GM19467 (cell line): ENCODE results near the gene MAP3K5.
A peak's percentile ranks its signal among the peaks of the same experiment; 100 is the strongest.

Source experiments
- ATAC-seq: cut with Tn5 transposase; IDR thresholded peaks from one replicate; pipeline ENCODE4 v1.9.1; 2021; ENCODE audit warnings: mild to moderate bottlenecking, moderate library complexity; ENCODE audit not compliant: unreplicated experiment

The MAP3K5 gene

DNA sequence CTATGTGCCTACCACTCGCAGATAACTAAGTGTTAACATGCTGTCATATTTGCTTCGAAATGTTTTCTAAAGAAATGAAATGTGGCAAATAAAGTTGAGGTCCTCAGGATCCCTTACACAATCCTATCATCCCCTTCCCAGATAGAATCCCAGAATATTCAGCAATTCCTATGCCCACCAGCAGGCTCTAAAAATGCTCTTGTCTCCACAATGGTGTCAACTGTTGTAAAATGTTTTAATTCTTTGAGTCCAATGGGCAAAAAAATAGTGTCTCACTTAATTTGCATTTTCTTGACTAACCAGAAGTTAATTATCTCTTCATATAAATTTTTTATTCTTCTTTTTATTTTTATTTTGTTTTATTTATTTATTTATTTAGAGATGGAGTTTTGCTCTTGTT is 138.2 kb downstream of the MAP3K5 start:
- no peak for ATAC-seq

DNA sequence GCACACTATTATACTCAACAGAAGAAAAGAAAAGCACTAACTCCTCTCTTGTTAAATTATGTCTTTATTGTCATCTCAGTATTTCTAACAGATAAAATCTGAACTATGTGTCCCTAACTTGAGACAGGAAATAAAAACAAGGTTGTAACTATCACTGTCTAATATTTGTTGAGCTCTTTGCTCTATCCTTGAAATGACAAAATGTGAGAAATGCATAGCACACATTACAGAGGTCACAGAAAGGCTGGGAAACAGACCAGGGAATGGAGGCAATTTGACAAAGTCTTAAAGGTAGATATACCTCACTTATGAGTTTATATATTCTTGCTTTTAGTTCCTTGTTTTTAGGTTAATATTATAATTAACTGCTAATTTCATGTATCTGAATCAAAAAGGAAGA is 139.6 kb downstream of the MAP3K5 start:
- no peak for ATAC-seq

DNA sequence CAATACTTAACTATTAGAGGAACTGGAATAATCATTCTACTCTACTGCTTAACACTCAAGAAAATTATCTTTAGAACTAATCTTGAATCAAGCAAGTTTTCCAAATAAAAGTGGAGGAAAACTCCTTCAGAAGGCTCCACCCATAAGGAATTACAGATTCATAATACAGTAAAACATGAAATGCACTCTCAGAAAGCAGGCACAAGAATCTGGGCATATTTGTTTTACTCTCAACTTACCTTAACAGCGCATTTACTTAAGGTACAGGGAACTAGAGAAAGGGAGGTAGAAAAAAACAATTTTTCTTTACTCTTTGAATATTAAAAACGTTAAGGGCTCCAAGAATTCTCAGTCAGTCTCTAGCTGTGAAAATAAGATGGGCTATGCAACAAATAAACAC is 140.3 kb downstream of the MAP3K5 start:
- no peak for ATAC-seq

DNA sequence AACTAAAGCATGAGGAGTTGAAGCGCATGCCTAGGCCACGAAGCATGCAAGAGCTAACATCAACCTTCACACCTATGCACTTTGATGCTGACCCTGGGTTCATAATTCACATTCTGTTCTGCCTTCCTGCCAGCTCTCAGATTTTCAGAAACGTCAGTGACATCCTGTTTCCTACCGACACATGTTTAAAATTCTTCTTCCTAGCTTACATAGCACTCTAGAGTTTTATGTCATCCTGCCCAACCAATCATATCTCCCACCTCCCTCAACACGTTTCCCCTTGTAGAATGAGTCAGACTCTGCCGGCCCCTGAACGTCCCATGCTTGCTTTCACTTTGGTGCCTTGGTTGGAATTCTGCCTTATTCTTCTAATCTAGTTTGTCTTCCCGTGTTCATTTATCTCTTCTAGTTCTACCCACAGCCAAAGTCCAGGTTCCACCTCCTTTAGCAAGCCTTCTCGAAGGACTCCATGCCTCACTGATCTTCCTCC is 144.9 kb downstream of the MAP3K5 start:
- peak; percentile 73 for ATAC-seq

DNA sequence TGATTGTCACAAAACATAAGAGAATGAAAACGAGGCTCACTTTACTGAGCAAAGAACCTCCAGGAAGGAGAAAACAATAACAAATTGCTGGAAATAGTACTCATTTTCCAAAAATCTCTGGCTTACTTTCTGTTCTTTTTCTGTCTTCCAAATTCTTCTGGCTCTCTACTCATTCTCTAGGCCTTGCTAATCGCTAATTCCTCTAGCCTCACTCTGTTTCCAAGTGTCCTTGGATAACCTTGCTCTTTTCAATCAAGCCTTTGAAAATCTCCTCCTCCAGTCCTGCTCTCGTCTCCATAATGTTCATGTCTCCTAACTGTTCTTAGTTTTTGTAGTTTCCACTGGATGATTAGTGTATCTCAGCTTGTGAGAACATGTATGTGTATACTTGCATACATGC is 145.9 kb downstream of the MAP3K5 start:
- no peak for ATAC-seq

DNA sequence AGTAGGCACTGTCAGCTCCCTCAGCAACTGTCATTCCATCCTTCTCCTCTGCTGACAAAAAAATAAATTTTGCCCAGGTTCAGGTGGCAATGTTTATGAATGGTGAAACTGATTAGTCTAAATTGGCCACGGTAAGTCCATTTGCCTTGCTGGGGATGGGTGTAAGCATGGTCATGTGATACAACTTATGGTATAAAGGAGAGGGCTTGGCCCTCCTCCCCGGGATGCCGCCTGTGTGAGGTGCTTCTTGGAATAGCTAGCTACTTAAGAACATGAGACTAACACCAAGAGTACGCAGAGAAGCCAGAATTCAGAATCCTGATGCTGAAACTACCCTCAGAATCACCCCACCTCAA is 147.7 kb downstream of the MAP3K5 start:
- no peak for ATAC-seq

- no peak for ATAC-seq
These were observed 148.3 kb downstream of the MAP3K5 start for GRCh38 chr6:136643850-136644596.

GRCh38 chr6:136641873-136642465 is 150.3 kb downstream of the MAP3K5 start:
- ATAC-seq: no peak

- ATAC-seq: no peak
These were observed 151.1 kb downstream of the MAP3K5 start for GRCh38 chr6:136641166-136641565.

GRCh38 chr6:136640132-136640915 is 152.0 kb downstream of the MAP3K5 start:
- no peak for ATAC-seq

GRCh38 chr6:136639702-136640101 is 152.6 kb downstream of the MAP3K5 start:
- no peak for ATAC-seq

DNA sequence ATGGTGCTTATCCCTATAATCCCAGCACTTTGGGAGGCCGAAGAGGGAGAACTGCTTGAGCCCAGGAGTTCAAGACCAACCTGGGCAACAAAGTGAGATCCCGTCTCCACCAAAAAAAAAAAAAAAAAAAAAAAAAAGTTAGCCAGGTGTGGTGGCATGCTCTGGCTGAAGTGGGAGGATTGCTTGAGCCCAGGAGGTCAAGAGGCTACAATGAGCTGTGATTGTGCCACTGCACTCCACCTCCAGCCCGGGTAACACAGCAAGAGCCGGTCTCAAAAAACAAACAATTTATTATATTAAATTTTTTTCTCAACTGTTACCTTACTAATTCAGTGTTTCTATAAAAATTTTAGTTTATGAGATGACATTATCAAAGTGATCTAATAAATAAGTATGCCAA is 156.7 kb downstream of the MAP3K5 start:
- no peak for ATAC-seq

DNA sequence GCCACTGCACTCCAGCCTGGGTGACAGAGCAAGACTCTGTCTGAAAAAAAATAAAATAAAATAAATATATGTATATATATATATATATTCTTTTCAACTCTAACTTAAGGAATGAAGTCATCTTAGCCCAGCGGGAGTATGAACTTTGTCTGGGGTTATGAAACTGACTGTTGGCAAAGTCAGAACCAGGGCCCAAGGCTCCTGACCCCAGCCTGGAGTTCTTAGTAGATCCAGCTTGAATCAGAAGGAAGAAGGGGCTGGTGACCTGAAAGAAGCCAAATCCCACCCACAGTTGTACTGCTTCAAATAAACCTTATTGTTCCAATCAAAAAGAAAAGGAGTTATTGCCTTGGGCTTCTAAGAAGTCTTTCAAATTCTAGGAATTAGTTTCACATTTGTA is 158.9 kb downstream of the MAP3K5 start:
- ATAC-seq: no peak

DNA sequence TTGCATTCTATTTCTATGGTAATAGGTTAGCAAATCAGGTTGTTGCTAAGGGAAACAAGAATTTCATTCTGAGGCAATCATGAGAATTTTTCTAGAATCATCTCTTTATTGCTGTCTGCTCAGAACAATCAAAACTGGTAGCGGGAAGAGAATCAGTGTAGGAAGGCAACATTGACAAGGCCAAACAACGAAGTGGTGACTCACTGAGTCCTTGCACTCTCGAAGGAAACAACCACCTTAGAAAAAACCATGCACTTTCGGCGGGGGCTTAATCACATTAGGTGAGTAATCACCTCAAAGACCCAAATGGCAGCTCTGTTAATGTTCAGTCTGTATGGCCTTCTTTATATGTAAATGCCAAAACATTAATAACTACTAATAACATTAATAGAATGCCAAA is 163.3 kb downstream of the MAP3K5 start:
- ATAC-seq: no peak

GRCh38 chr6:136627191-136627590 is 165.1 kb downstream of the MAP3K5 start:
- ATAC-seq: no peak

- no peak for ATAC-seq
These were observed 167.0 kb downstream of the MAP3K5 start for GRCh38 chr6:136625293-136625692.

- ATAC-seq: no peak
These were observed 167.9 kb downstream of the MAP3K5 start for GRCh38 chr6:136624347-136624746.

- ATAC-seq: no peak
These were observed 174.2 kb downstream of the MAP3K5 start for GRCh38 chr6:136618086-136618485.

- no peak for ATAC-seq
These were observed 175.8 kb downstream of the MAP3K5 start for GRCh38 chr6:136616527-136616926.

GRCh38 chr6:136614994-136615393 is 177.3 kb downstream of the MAP3K5 start:
- no peak for ATAC-seq

- no peak for ATAC-seq
These were observed 177.9 kb downstream of the MAP3K5 start for GRCh38 chr6:136614350-136614749.

DNA sequence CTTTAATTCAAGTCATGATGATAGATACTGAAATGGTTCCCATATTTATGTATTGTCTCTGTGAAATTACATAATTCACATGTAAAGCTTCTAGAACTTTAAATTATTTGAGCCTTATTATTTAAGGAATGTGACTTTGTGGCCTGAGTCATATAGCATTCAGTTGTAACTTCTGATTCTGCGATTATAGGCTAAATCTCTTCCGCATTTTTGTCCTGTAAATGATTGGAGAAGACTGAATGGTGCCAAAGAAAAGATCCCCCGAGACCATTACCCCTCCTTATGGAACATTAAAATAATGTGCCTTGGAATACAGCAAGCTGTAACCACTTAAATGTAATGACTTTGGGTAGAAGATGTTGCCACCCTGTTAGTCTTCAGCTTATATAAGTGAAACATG is 178.8 kb downstream of the MAP3K5 start:
- ATAC-seq: no peak
